ENCODE results near the gene DYNLT4. TPM values are rescaled to one million over a fixed set of nuclear protein-coding genes. Genes with fewer than 3 reads are reported as not detected.

The DYNLT4 gene
- total and polyA plus RNA-seq, 2 of the 13 experiments (the other 11 are each of a cell fraction or from before 2014, with no cell fraction given) = 0.77 TPM; not detected in 1

DNA sequence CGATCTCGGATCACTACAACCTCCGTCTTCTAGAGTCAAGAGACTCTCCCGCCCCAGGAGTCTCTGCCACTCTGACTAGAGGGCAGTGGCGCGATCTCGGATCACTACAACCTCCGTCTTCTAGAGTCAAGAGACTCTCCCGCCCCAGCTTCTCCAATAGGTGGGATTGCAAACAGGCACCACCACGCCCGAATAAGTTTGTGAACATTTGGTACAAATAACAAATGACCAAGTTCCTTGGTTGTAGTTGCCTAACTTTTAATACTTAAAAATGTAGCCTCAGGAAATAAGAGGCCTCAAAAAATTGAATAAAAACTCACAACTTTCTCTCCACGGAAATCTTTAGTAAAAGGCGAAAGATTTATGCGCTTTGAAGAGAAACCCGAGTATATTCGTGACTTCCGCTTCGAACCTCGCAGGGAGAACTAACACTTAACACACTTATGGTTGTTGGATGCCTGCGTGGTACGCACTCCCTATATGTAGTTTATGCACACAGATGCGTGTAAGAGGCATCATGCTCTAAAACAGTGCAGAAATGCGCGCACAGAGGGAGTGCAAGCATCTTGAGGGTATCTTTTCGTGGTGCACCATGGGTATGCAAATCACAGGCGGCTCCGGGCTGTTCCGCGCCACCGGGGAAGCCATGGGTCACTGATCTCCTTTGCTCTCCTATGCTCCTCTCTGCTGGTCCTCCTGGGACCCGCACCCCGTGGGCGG, 12.6 kb upstream of the DYNLT4 start (continued):
- no peak for TF ChIP-seq ZBTB40 (IDR thresholded peaks at IDR 0.05)
- no peak for TF ChIP-seq ZBTB40 (CRISPR knock-in tag; IDR thresholded peaks at IDR 0.05)
- peak; percentile 43; the same call in 1 of the 3 replicates for TF ChIP-seq MXI1 (IDR thresholded peaks at IDR 0.05; ENCODE audit: borderline replicate concordance, low read depth, low read length)
- TF ChIP-seq GMEB1 (CRISPR knock-in tag; IDR thresholded peaks at IDR 0.05; ENCODE audit: borderline replicate concordance) = no peak; the same call in 1 of the 2 replicates
- TF ChIP-seq ARNTL (CRISPR knock-in tag; IDR thresholded peaks at IDR 0.05) = peak; percentile 76
- TF ChIP-seq CREB1 (IDR thresholded peaks at IDR 0.05) = no peak
- peak; percentile 87 for TF ChIP-seq CREB1 (CRISPR knock-in tag; IDR thresholded peaks at IDR 0.05)
- TF ChIP-seq ELF1 (CRISPR knock-in tag; IDR thresholded peaks at IDR 0.05) = peak; percentile 82
- no peak for TF ChIP-seq ZNF597 (CRISPR knock-in tag; IDR thresholded peaks at IDR 0.05)
- peak; percentile 58 for TF ChIP-seq ISL2 (CRISPR knock-in tag; IDR thresholded peaks at IDR 0.05)
- TF ChIP-seq, protein P1, sequence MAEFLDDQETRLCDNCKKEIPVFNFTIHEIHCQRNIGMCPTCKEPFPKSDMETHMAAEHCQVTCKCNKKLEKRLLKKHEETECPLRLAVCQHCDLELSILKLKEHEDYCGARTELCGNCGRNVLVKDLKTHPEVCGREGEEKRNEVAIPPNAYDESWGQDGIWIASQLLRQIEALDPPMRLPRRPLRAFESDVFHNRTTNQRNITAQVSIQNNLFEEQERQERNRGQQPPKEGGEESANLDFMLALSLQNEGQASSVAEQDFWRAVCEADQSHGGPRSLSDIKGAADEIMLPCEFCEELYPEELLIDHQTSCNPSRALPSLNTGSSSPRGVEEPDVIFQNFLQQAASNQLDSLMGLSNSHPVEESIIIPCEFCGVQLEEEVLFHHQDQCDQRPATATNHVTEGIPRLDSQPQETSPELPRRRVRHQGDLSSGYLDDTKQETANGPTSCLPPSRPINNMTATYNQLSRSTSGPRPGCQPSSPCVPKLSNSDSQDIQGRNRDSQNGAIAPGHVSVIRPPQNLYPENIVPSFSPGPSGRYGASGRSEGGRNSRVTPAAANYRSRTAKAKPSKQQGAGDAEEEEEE (CRISPR knock-in tag; IDR thresholded peaks at IDR 0.05; ENCODE audit: borderline replicate concordance) = no peak; the same call in 1 of the 2 replicates
- TF ChIP-seq ZNF564 (CRISPR knock-in tag; IDR thresholded peaks at IDR 0.05) = peak; percentile 74; the same call in 1 of the 2 replicates
- TF ChIP-seq ZMYM2 (CRISPR knock-in tag; IDR thresholded peaks at IDR 0.05) = no peak
- TF ChIP-seq ZNF33B (CRISPR knock-in tag; IDR thresholded peaks at IDR 0.05) = 0 out of 2 replicates have a peak, but pooled peaks have one; percentile 33
